ENCODE results near the gene MED16. TPM values are rescaled to one million over a fixed set of nuclear protein-coding genes. Genes with fewer than 3 reads are reported as not detected.

The MED16 gene
- total and polyA plus RNA-seq, 10 of the 15 experiments (the other 5 are each of a cell fraction or from before 2014, with no cell fraction given), result 0.56 to 51.1 (median 13.6) TPM

- Histone ChIP-seq H4K20me1 (ENCODE audit: control insufficient read depth, insufficient read depth) (no peaks in the 10 kb centered on the region), H3K36me3 (ENCODE audit: control insufficient read depth in 2 of 2, insufficient read depth in 2 of 2, low read length in 1 of 2) (no peaks in the 10 kb centered on the region), H3K9me3 (replicated peaks; ENCODE audit: control insufficient read depth, insufficient read depth, low read length) (no peaks in the 10 kb centered on the region; the same call in 2 of the 3 replicates), H2AFZ (ENCODE audit: control insufficient read depth, low read depth, low read length) (no peak overlapping the region), H3K79me2 (ENCODE audit: control insufficient read depth, insufficient read depth, low read length) (no peaks in the 10 kb centered on the region), H3K4me3 (no peak overlapping the region), H3K4me2 (ENCODE audit: control insufficient read depth, insufficient read depth) (no peak overlapping the region), H3K4me1 (ENCODE audit: control insufficient read depth, insufficient read depth, low read length) (peaks cover 2% of the 10 kb centered on the region; the same call in 1 of the 2 replicates), H3K27me3 (replicated peaks in 1 of 2; ENCODE audit: control insufficient read depth in 2 of 2, insufficient read depth in 2 of 2, low read length in 1 of 2) (no peaks in the 10 kb centered on the region; a peak in 1 of 4 replicates), H3K27ac (ENCODE audit: control insufficient read depth, insufficient read depth) (no peak overlapping the region), H3K9ac (ENCODE audit: control insufficient read depth, insufficient read depth, low read length) (no peak overlapping the region)
- in situ Hi-C loops (cut with MboI) (no loop called here), intact Hi-C loops (cut with micrococcal nuclease; ENCODE audit: unreplicated experiment) (no loop called here)
- ATAC-seq (no peak), DNase-seq (ENCODE audit: low read depth, low spot score) (no peak), FAIRE-seq (no peak)
- ChIA-PET SMC1A (ENCODE audit: uncharacterized antibody, unreplicated experiment) (no interaction called here), CTCF (interaction anchor here (0.8 to 1.0 kb wide), 2 partner anchors 9 to 15 kb away, joined by 3 to 5 read pairs; no protein-coding TSS in a partner anchor), RAD21 (ENCODE audit: unreplicated experiment) (interaction anchor here (1.5 kb wide), 1 partner anchor 15 kb away, joined by 5 read pairs; no protein-coding TSS in a partner anchor), POLR2A (no interaction called here)
- no peak for TF ChIP-seq YBX1 (IDR thresholded peaks at IDR 0.05)
- no peak for TF ChIP-seq PRDM15 (CRISPR knock-in tag; IDR thresholded peaks at IDR 0.05)
- TF ChIP-seq PBX3 (IDR thresholded peaks at IDR 0.05; ENCODE audit: insufficient replicate concordance, low read depth, low read length), result no peak
- no peak for TF ChIP-seq CREB1 (IDR thresholded peaks at IDR 0.05; ENCODE audit: low read depth)
- no peak for TF ChIP-seq CBFB (IDR thresholded peaks at IDR 0.05; ENCODE audit: low read depth)
- TF ChIP-seq SKIL (IDR thresholded peaks at IDR 0.05; ENCODE audit: low read depth, poor library complexity, severe bottlenecking), result no peak
- no TSS peak for BruUV-seq (replicated peaks)
- 21% methylated on average over 8 of the region's 12 CpGs for WGBS (ENCODE audit: insufficient coverage, insufficient replicate concordance, low lambda C conversion rate, missing lambda C conversion rate)
Observed at GRCh38 chr19:848386-848921, 44.5 kb downstream of the MED16 start.
